ENCODE results near the gene PLEKHN1.
"Not testable (repeated sequence)": the region's sequence is repeated elsewhere in the genome, so short reads cannot be mapped to it uniquely, and the experiment has no call there.

PLEKHN1 gene

DNA sequence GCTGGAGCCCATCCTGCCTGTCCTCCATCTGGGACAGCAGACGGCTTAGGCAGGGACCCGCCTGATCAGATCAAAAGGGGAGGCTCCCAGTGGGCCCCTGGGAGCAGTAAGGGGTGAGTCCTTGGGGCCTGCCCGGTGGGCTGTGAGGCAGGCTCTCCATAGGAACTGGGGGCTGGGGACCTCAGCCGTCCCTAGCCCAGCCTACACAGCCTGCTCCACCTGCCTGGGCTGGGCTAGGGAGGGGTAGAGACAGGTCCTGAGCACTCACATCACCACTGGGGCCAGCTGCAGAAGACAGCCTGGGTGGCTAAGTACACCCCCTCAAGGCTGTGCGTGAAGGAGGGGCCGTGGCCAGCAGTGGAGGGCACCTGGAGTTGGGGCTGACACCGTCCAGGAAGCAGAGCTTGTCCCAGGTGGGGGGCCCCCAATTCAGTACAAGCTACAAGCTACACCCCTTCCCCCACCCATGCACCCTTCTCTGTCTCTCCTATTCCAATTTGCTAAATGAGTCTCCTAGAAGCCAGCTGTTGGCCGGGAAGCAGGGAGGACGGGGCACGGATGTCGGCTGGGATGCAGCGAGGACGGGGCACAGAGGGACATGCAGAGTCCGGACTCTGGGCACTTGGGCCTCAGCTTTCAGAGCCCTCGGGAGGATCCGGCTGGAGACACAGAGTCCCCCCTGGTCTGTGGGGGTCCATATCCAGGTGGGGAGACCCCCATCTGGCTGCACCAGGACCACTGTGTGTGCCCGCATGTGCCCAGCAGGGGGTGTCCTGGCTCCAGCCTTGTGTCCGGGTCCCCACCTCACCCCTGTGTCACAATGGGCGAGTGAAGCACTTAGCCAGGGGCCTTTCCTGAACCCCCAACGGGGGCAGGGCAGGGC, 48.8 kb downstream of the PLEKHN1 start:
- DNase-seq (ENCODE audit: low spot score in 2 of 2) (no peak), ATAC-seq (replicated peaks; ENCODE audit: extremely low read depth, poor library complexity, severe bottlenecking) (no peak)
- H3K27ac Mint-ChIP-seq (ENCODE audit: low read depth) = peak overlapping the region; percentile 99
- no peaks in the 10 kb centered on the region for H3K27me3 Mint-ChIP-seq
- H3K9me3 Mint-ChIP-seq = no peaks in the 10 kb centered on the region
- peaks cover 27% of the 10 kb centered on the region for H3K4me1 Mint-ChIP-seq
- peaks cover 12% of the 10 kb centered on the region for H3K36me3 Mint-ChIP-seq (ENCODE audit: insufficient read depth)
- H3K4me3 Mint-ChIP-seq = peak overlapping the region; percentile 98

- Mint-ChIP-seq H3K4me3 (peak overlapping the region; percentile 40), H3K4me1 (peaks cover 27% of the 10 kb centered on the region), H3K36me3 (ENCODE audit: insufficient read depth) (peaks cover 13% of the 10 kb centered on the region)
- not testable (repeated sequence) for H3K27me3 Mint-ChIP-seq; DNase-seq (ENCODE audit: low spot score in 2 of 2); ATAC-seq (replicated peaks; ENCODE audit: extremely low read depth, poor library complexity, severe bottlenecking); H3K27ac Mint-ChIP-seq (ENCODE audit: low read depth); H3K9me3 Mint-ChIP-seq
Measured at GRCh38 chr1:1017397-1018320, 51.4 kb downstream of the PLEKHN1 start.

DNA sequence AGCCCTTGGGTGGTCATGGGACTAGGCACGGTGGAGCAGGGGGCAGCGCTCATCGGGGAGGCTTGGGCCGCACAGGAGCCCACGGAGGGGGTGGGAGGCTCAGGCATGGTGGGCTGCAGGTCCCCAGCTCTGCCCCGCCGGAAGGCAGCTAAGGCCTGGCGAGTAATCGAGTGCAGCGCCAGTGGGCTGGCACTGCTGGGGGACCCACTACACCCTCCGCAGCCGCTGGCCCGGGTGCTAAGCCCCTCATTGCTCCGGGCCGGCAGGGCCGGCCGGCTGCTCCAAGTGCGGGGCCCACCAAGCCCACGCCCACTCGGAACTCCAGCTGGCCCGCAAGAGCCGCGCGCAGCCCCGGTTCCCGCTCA, 52.0 kb downstream of the PLEKHN1 start:
- H3K4me3 Mint-ChIP-seq; DNase-seq (ENCODE audit: low spot score in 2 of 2); ATAC-seq (replicated peaks; ENCODE audit: extremely low read depth, poor library complexity, severe bottlenecking); H3K27ac Mint-ChIP-seq (ENCODE audit: low read depth); H3K9me3 Mint-ChIP-seq; H3K36me3 Mint-ChIP-seq (ENCODE audit: insufficient read depth): not testable (repeated sequence)
- Mint-ChIP-seq H3K27me3 (peaks cover 13% of the 10 kb centered on the region), H3K4me1 (peaks cover 23% of the 10 kb centered on the region)

DNA sequence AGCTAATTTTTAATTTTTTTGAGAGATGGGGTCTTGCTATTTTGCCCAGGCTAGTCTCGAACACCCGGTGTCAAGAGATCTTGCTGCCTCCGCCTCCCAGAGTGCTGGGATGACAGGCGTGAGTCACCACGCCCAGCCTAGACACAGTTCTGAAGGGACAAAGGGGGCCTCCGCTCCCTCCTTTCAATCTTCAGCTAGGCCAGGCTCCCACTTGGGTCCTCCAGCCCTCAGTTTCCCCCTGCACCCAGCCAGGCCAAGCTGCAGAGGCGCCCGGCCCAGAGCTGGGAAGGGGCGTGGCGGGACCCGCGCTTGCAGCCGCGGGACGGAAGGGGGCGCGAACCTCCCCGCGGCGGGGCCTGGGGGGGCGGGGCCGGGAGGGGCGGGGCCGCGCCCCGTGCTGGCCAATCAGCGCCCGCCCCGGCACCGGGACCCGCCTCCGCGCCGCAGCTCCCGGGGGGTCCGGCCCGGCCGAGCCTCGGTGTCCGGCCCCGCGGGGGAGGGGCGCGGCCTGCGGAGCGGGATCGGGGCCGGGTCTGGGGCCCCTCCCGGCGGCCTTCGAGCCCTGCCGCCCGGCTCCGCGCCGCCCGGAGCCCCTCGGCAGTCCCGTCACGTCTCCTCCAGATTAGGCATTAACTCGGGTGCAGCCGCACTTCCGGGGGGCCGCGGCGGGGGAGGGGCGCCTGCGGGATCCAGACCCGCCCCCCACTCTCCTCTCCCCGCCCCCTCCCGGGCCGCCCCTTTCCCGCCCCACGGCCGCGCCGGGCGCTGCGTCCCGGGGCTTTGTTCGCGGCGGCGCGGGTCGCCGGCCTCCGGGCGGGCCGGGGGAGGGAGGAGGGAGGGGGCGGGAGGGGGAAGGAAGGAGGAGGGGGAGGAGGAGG, 53.1 kb downstream of the PLEKHN1 start:
- Mint-ChIP-seq H3K4me1 (peaks cover 13% of the 10 kb centered on the region), H3K9me3 (no peaks in the 10 kb centered on the region), H3K27me3 (peaks cover 16% of the 10 kb centered on the region), H3K27ac (ENCODE audit: low read depth) (no peak overlapping the region), H3K4me3 (peak overlapping the region; percentile 54), H3K36me3 (ENCODE audit: insufficient read depth) (peaks cover 3% of the 10 kb centered on the region)
- DNase-seq (ENCODE audit: low spot score in 2 of 2) (peak; percentile 60 to 64), ATAC-seq (replicated peaks; ENCODE audit: extremely low read depth, poor library complexity, severe bottlenecking) (peak; percentile 75)

- DNase-seq (ENCODE audit: low spot score in 2 of 2) (no peak), ATAC-seq (replicated peaks; ENCODE audit: extremely low read depth, poor library complexity, severe bottlenecking) (no peak)
- no peaks in the 10 kb centered on the region for H3K9me3 Mint-ChIP-seq
- H3K36me3 Mint-ChIP-seq (ENCODE audit: insufficient read depth) = peaks cover 2% of the 10 kb centered on the region
- peak within 1 kb of the TSS; percentile 55 for H3K4me3 Mint-ChIP-seq
- peaks cover 6% of the 10 kb centered on the region for H3K4me1 Mint-ChIP-seq
- H3K27ac Mint-ChIP-seq (ENCODE audit: low read depth) = no peak within 1 kb of the TSS
- peaks cover 16% of the 10 kb centered on the region for H3K27me3 Mint-ChIP-seq
Measured at GRCh38 chr1:1020000-1020404, 53.7 kb downstream of the PLEKHN1 start, which contains the start of gene AGRN. AGRN (plus strand) TSS chr1:1020120; CDS start chr1:1020173, 53 bp downstream.

DNA sequence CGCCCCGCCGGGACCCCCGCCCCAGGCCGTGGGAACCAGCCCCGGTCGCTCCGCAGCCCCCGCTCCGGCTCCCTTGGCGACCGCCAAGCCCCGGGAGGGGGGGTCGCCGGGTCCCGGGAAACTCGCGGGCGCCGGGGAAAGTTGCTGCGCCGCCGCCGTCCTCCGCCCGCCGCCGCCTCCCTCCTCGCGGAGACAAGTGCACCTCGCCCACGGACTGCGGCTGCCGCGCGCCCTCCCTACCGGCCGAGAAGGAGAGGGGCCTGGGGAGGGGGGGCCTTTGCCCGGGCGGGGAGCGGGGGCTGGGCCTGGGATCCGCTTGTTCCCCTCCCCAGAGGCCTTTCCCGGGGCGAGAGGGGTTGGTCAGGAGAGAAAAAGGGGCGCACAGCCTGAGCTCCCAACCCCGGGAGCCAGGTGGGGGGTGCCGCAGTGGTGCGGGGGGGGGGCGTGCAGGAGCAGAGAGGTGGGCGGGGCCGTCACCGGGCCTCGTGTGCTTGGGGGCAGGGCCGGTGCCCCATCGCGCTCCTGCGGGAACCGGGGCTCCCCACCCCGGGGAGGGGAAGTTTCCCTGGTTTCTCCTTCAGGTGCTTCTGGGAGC, 54.2 kb downstream of the PLEKHN1 start:
- Mint-ChIP-seq H3K36me3 (ENCODE audit: insufficient read depth) (peaks cover 2% of the 10 kb centered on the region), H3K4me1 (peaks cover 4% of the 10 kb centered on the region), H3K9me3 (no peaks in the 10 kb centered on the region), H3K4me3 (peak overlapping the region; percentile 55), H3K27me3 (peaks cover 16% of the 10 kb centered on the region), H3K27ac (ENCODE audit: low read depth) (no peak overlapping the region)
- no peak for DNase-seq (ENCODE audit: low spot score in 2 of 2)
- no peak for ATAC-seq (replicated peaks; ENCODE audit: extremely low read depth, poor library complexity, severe bottlenecking)

DNA sequence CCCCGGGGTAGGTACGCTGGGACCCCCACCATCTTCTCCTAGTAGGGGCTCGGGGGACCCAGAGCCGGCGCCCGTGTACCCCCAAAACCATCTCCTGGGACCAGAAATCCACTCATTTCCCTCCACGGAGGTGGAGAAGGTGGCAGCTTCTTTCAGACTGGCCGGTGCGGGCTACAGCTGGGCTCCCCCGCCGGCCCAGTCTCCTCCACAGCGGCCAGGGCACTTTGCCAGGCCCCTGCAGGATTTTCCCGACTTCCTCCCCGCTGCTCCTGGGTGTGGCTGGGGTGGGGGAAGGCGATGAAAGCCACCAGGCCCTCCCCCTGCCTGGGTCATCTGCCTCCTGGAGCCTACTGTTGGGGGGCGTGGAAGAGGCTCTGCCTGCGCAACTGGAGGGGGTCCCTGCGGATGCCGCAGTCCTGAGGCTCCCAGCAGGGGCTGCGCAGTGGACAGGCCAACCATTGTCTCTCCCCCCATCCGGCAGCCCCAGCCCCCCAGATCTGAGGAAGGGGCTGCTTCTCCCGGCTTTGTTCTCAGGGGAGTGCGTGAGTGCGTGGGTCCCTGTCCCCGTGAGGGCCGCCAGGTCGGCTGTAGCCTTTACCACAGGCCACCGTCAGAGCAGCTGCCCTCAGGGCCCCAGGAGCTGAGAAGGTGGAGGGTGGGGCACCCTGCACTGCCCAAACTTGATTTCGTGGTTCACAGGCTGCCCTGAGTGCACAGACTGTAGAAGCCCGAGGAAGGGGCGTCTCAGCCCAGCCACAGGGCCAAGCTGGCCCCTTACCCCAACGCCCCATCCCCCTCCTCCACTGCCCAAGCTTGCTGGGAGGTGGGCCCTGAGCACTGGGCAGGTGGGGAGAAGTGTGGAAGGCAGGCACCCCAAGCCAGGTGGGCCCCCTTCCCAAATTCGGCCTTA, 55.0 kb downstream of the PLEKHN1 start:
- H3K27ac Mint-ChIP-seq (ENCODE audit: low read depth) = no peak overlapping the region

DNA sequence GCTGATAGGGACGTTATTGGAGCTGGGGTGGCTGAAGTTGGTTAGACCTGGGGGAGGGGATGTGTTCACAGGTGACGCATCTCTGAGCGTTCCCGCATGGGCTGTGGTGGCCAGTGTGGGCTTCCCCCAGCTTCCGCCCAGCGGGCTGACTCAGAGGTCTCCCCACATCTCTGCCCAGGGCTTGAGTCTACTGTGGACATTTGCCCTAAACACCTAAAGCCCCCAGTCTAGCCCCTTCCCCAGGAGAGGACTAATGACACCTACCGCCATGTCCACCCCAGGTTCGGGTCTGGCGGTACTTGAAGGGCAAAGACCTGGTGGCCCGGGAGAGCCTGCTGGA, 55.6 kb downstream of the PLEKHN1 start:
- Mint-ChIP-seq H3K4me3 (no peak overlapping the region), H3K27me3 (peaks cover 16% of the 10 kb centered on the region), H3K4me1 (peaks cover 4% of the 10 kb centered on the region), H3K36me3 (ENCODE audit: insufficient read depth) (peaks cover 2% of the 10 kb centered on the region), H3K9me3 (no peaks in the 10 kb centered on the region), H3K27ac (ENCODE audit: low read depth) (no peak overlapping the region)
- ATAC-seq (replicated peaks; ENCODE audit: extremely low read depth, poor library complexity, severe bottlenecking) (no peak), DNase-seq (ENCODE audit: low spot score in 2 of 2) (no peak)

More for the DNA sequence above, 55.0 kb downstream of the PLEKHN1 start:
- DNase-seq (ENCODE audit: low spot score in 2 of 2) (no peak), ATAC-seq (replicated peaks; ENCODE audit: extremely low read depth, poor library complexity, severe bottlenecking) (no peak)
- peaks cover 2% of the 10 kb centered on the region for H3K36me3 Mint-ChIP-seq (ENCODE audit: insufficient read depth)
- peaks cover 4% of the 10 kb centered on the region for H3K4me1 Mint-ChIP-seq
- peaks cover 16% of the 10 kb centered on the region for H3K27me3 Mint-ChIP-seq
- peak overlapping the region; percentile 55 for H3K4me3 Mint-ChIP-seq
- H3K9me3 Mint-ChIP-seq = no peaks in the 10 kb centered on the region

DNA sequence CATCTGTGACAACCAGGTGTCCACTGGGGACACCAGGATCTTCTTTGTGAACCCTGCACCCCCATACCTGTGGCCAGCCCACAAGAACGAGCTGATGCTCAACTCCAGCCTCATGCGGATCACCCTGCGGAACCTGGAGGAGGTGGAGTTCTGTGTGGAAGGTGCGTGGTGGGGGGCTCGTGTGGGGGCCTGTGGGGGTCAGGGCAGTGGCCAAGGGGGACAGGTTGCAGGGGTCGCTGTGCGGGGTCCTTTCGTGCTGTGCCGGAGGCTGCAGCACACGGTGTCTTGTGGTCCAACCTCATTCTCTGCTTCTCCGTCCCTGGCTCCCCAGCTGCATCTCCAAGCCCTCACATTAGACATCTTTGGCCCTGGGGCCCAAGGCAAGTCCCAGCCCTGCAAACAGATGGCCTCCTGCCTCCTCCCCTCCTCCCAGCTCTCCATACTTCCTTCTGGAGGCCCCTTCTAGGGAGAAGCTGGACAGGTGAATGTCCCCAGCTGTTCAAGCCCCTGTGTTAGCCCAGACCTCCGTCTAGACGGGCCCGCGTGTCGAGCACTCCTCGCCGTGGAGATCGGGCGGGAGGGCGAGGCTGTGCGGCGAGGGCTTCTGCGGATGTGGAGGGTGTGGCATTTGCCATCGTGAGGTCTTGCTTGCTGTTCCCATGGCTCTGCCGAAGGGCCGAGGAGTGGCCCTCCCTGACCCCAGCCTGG, 56.2 kb downstream of the PLEKHN1 start:
- DNase-seq (ENCODE audit: low spot score in 2 of 2) (no peak), ATAC-seq (replicated peaks; ENCODE audit: extremely low read depth, poor library complexity, severe bottlenecking) (no peak)
- Mint-ChIP-seq H3K4me1 (no peaks in the 10 kb centered on the region), H3K9me3 (no peaks in the 10 kb centered on the region), H3K27me3 (peaks cover 16% of the 10 kb centered on the region), H3K36me3 (ENCODE audit: insufficient read depth) (peaks cover 2% of the 10 kb centered on the region), H3K4me3 (peak overlapping the region; percentile 31), H3K27ac (ENCODE audit: low read depth) (no peak overlapping the region)

DNA sequence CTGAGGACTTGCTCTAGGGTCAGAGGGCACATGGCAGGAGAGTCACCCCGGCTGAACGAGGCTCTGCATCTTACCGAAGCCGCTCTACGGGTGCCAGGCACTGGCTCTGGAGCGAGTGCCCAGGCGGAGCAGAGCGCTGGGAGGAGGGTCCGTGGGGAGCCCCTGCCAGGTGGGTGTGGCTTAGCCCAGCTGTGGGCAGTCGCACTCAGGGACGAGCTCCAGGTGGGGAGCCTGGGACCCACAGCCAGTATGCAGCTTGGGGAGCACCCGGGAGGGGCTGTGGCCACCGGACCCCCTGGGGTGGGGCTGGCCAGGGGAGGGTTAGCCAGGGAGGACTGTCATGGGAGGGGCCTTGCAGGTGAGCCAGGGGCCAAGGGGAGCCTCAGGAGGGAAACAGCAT, 57.4 kb downstream of the PLEKHN1 start:
- Mint-ChIP-seq H3K4me1 (no peaks in the 10 kb centered on the region), H3K36me3 (ENCODE audit: insufficient read depth) (peaks cover 2% of the 10 kb centered on the region), H3K27me3 (peaks cover 16% of the 10 kb centered on the region), H3K4me3 (no peak overlapping the region), H3K27ac (ENCODE audit: low read depth) (no peak overlapping the region), H3K9me3 (no peaks in the 10 kb centered on the region)
- DNase-seq (ENCODE audit: low spot score in 2 of 2) = no peak
- ATAC-seq (replicated peaks; ENCODE audit: extremely low read depth, poor library complexity, severe bottlenecking) = no peak

Data from central memory CD8-positive, alpha-beta T cell (primary cell).